Measurements from ENCODE around the gene C1orf35. TPM values are rescaled to one million over a fixed set of nuclear protein-coding genes. Genes with fewer than 3 reads are reported as not detected.

C1orf35 gene
- total RNA-seq, 6 donors from 2014 or later: 12.8 to 34.6 (median 17.8) TPM

GRCh38 chr1:228079601-228080263 is 23.4 kb downstream of the C1orf35 start:
- TF ChIP-seq POLR2A (IDR thresholded peaks at IDR 0.05) (no peak), EP300 (IDR thresholded peaks at IDR 0.05) (no peak), CTCF (IDR thresholded peaks at IDR 0.05) (no peak), POLR2AphosphoS5 (IDR thresholded peaks at IDR 0.05) (no peak)
- 93 to 100% methylated on average over 1 to 7 of the region's 7 CpGs for WGBS, 2 donors

GRCh38 chr1:228079013-228079412 is 24.1 kb downstream of the C1orf35 start:
- Histone ChIP-seq H3K36me3 (no peaks in the 10 kb centered on the region), H3K27ac (no peak overlapping the region), H3K9me3 (no peaks in the 10 kb centered on the region), H3K4me3 (no peak overlapping the region), H3K27me3 (no peaks in the 10 kb centered on the region), H3K4me1 (peaks cover 10 to 27% (median 14%) of the 10 kb centered on the region in 4 donors)
- WGBS, 2 donors: 93 to 94% methylated on average over 6 to 7 of the region's 7 CpGs
- ATAC-seq (ENCODE audit: low FRiP score in 2 of 2): no peak
- TF ChIP-seq CTCF (IDR thresholded peaks at IDR 0.05) (no peak), POLR2AphosphoS5 (IDR thresholded peaks at IDR 0.05) (no peak), POLR2A (IDR thresholded peaks at IDR 0.05) (no peak), EP300 (IDR thresholded peaks at IDR 0.05) (no peak)
- DNase-seq: peak in 1 of 2 donors; percentile 29

More at GRCh38 chr1:228079601-228080263, 23.4 kb downstream of the C1orf35 start:
- Histone ChIP-seq H3K4me3 (no peak overlapping the region), H3K36me3 (no peaks in the 10 kb centered on the region), H3K27me3 (no peaks in the 10 kb centered on the region), H3K9me3 (no peaks in the 10 kb centered on the region), H3K27ac (no peak overlapping the region), H3K4me1 (peaks cover 16 to 34% (median 22%) of the 10 kb centered on the region in 4 donors)
- DNase-seq (no peak), ATAC-seq (ENCODE audit: low FRiP score in 2 of 2) (no peak)

GRCh38 chr1:228077565-228078330 is 25.4 kb downstream of the C1orf35 start:
- ATAC-seq (ENCODE audit: low FRiP score in 2 of 2) (no peak), DNase-seq (no peak)
- H3K27ac ChIP-seq: no peak overlapping the region
- H3K36me3 ChIP-seq: no peaks in the 10 kb centered on the region
- TF ChIP-seq EP300 (IDR thresholded peaks at IDR 0.05): no peak
- no peak for TF ChIP-seq POLR2AphosphoS5 (IDR thresholded peaks at IDR 0.05)
- no peak for TF ChIP-seq POLR2A (IDR thresholded peaks at IDR 0.05)
- no peak for TF ChIP-seq CTCF (IDR thresholded peaks at IDR 0.05)
- H3K27me3 ChIP-seq: no peaks in the 10 kb centered on the region
- H3K4me1 ChIP-seq: peaks cover 10 to 23% (median 12%) of the 10 kb centered on the region in 4 donors
- no peak overlapping the region for H3K4me3 ChIP-seq
- 74 to 75% methylated on average over 10 of the region's 10 CpGs for WGBS, 2 donors
- no peaks in the 10 kb centered on the region for H3K9me3 ChIP-seq

GRCh38 chr1:228076796-228077430 is 26.2 kb downstream of the C1orf35 start:
- Histone ChIP-seq H3K9me3 (no peaks in the 10 kb centered on the region), H3K4me1 (peaks cover 10 to 23% (median 11%) of the 10 kb centered on the region in 4 donors), H3K27ac (no peak overlapping the region), H3K36me3 (no peaks in the 10 kb centered on the region), H3K4me3 (no peak overlapping the region), H3K27me3 (no peaks in the 10 kb centered on the region)
- peak; percentile 18 to 42 for DNase-seq
- 71 to 77% methylated on average over 9 of the region's 9 CpGs for WGBS, 2 donors
- ATAC-seq (ENCODE audit: low FRiP score in 2 of 2): no peak
- TF ChIP-seq EP300 (IDR thresholded peaks at IDR 0.05): no peak
- no peak for TF ChIP-seq POLR2AphosphoS5 (IDR thresholded peaks at IDR 0.05)
- TF ChIP-seq CTCF (IDR thresholded peaks at IDR 0.05): no peak
- TF ChIP-seq POLR2A (IDR thresholded peaks at IDR 0.05): no peak
